Erythroblast (primary cell): ENCODE measurements around the gene NT5C3A.
"Not testable (repeated sequence)": the region's sequence is repeated elsewhere in the genome, so short reads cannot be mapped to it uniquely, and the experiment has no call there.

Experiments
- GATA1 ChIP-seq: IDR thresholded peaks from 2 replicates; pipeline ENCODE4 v1.6.1; 2011; ENCODE audit warnings: low read depth, mild to moderate bottlenecking, control low read depth, low read length, moderate library complexity
- POLR2A ChIP-seq: IDR thresholded peaks from 2 replicates; pipeline ENCODE4 v1.6.1; 2011; ENCODE audit warnings: mild to moderate bottlenecking, low read length

DNA sequence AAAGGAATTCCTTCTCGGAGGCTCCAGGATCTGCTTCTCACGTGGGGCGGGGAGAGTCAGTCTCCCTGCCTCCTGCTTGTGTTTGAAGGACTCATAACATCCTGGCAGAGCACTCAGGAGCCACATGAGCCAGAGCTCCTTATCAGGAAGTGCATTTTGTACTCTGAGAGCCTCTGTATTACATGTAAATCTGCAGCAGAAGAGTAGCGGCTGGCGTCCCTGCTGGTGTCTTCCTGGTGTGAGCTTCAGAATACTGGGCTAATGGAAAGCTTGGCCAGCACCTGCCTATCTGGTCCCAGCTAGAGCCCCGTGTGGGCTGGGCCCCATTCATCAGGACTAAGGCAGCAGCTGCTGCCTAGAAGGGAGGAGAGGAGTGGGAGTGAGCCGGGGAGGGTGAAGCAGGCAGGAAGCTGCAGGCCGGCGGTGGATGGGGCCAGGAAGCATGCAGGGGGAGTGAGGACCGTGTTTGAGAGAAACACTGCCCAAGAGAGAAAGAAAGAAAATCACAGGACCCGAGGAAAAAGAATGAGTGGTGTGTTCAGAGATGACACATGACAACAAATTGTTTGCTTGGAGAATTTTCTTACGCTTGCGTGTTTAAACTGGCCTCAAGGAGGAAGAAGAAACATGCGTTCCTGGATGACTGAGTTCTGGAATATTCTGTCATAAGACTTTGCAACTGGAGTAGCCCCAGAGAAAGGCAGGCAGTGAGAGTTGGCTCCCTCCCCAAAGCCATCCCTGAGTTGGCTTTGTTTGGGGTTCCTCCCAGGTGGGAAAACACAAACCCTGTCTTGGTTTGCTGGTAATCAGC is 64.0 kb downstream of the NT5C3A start:
- not testable (repeated sequence) for TF ChIP-seq POLR2A, GATA1
